ENCODE data around the gene PLEKHG4. TPM values are rescaled to one million over a fixed set of nuclear protein-coding genes. Genes with fewer than 3 reads are reported as not detected.

PLEKHG4 gene
- total and polyA plus RNA-seq, 9 of the 15 experiments (the other 6 are each of a cell fraction or from before 2014, with no cell fraction given), result 3.7 to 36.8 (median 17.9) TPM

DNA sequence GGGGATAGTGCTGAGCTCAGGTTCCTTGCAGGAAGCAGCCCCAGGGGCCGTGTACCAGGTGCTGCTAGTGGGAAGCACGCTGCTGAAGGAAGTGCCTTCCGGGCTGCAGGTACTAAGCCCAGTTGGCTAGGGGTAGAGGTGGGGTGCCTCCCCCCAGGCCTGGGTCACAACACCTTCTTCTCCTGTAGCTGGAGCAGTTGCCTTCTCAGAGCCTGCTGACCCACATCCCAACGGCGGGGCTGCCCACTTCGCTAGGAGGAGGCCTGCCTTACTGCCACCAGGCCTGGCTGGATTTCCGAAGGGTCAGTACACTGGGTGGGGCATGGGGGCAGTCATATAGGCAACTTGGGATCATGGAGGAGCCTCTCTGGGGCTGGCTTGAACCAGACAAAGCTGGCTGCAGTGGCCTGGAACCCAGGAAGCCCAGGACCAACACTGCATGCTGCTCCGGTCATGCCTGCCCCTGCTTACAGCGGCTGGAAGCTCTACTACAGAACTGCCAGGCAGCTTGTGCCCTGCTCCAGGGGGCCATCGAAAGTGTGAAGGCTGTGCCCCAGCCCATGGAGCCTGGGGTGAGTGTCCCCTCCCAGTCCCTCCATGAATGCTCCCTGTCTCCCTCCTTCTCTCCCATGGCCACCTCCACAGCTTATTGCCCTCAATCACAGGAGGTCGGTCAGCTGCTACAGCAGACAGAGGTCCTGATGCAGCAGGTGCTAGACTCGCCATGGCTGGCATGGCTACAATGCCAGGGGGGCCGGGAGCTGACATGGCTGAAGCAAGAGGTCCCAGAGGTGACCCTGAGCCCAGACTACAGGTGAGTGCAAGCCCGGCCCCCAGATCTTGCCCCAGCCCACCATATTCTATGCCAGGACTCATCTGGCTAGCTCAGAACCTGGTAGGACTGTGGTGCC lies 2.5 kb downstream of the PLEKHG4 start:
- peaks cover 30% of the 10 kb centered on the region for H3K79me2 ChIP-seq (ENCODE audit: control insufficient read depth, insufficient read depth, low read length)
- DNase-seq (ENCODE audit: extremely low read depth in 1 of 4, low spot score in 3 of 4) (no peak), FAIRE-seq (no peak), ATAC-seq (no peak)
- no peak overlapping the region for H3K4me3 ChIP-seq
- ChIA-PET CTCF (ENCODE audit: low intra/inter-chr PET ratio) (interaction anchor here (0.6 kb wide), 1 partner anchor 58 kb away, joined by 3 read pairs; no protein-coding TSS in a partner anchor), POLR2A (interaction anchor here (0.6 to 1.1 kb wide), 5 partner anchors 12 to 707 kb away, joined by 3 to 5 read pairs (median 3); no protein-coding TSS in a partner anchor)
- TF ChIP-seq, protein P1, sequence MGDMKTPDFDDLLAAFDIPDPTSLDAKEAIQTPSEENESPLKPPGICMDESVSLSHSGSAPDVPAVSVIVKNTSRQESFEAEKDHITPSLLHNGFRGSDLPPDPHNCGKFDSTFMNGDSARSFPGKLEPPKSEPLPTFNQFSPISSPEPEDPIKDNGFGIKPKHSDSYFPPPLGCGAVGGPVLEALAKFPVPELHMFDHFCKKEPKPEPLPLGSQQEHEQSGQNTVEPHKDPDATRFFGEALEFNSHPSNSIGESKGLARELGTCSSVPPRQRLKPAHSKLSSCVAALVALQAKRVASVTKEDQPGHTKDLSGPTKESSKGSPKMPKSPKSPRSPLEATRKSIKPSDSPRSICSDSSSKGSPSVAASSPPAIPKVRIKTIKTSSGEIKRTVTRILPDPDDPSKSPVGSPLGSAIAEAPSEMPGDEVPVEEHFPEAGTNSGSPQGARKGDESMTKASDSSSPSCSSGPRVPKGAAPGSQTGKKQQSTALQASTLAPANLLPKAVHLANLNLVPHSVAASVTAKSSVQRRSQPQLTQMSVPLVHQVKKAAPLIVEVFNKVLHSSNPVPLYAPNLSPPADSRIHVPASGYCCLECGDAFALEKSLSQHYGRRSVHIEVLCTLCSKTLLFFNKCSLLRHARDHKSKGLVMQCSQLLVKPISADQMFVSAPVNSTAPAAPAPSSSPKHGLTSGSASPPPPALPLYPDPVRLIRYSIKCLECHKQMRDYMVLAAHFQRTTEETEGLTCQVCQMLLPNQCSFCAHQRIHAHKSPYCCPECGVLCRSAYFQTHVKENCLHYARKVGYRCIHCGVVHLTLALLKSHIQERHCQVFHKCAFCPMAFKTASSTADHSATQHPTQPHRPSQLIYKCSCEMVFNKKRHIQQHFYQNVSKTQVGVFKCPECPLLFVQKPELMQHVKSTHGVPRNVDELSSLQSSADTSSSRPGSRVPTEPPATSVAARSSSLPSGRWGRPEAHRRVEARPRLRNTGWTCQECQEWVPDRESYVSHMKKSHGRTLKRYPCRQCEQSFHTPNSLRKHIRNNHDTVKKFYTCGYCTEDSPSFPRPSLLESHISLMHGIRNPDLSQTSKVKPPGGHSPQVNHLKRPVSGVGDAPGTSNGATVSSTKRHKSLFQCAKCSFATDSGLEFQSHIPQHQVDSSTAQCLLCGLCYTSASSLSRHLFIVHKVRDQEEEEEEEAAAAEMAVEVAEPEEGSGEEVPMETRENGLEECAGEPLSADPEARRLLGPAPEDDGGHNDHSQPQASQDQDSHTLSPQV (IDR thresholded peaks at IDR 0.05), result no peak
- TF ChIP-seq GATAD2A (IDR thresholded peaks at IDR 0.05) (no peak), SRSF1 (IDR thresholded peaks at IDR 0.05; ENCODE audit: low read depth, low read length) (no peak), MTF1 (CRISPR knock-in tag; IDR thresholded peaks at IDR 0.05; ENCODE audit: borderline replicate concordance) (no peak), NCOA1 (IDR thresholded peaks at IDR 0.05; ENCODE audit: low read depth) (no peak), TGIF2 (CRISPR knock-in tag; IDR thresholded peaks at IDR 0.05) (no peak), E2F3 (CRISPR knock-in tag; IDR thresholded peaks at IDR 0.05) (no peak), TAL1 (IDR thresholded peaks at IDR 0.05) (no peak), RHOXF2B (CRISPR knock-in tag; conservative IDR thresholded peaks at IDR 0.05) (no peak), NCOR1 (IDR thresholded peaks at IDR 0.05) (no peak)
- TF ChIP-seq, protein P2, sequence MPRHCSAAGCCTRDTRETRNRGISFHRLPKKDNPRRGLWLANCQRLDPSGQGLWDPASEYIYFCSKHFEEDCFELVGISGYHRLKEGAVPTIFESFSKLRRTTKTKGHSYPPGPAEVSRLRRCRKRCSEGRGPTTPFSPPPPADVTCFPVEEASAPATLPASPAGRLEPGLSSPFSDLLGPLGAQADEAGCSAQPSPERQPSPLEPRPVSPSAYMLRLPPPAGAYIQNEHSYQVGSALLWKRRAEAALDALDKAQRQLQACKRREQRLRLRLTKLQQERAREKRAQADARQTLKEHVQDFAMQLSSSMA (CRISPR knock-in tag; IDR thresholded peaks at IDR 0.05), result no peak
- WGBS (ENCODE audit: insufficient coverage, low coverage, missing lambda C conversion rate), result 88% methylated on average over 14 of the region's 14 CpGs
- no TSS peak for BruUV-seq (replicated peaks)
- H3K36me3 ChIP-seq (ENCODE audit: control insufficient read depth, insufficient read depth, low read length), result peaks cover 34% of the 10 kb centered on the region; the same call in 2 of the 3 replicates
- H3K27me3 ChIP-seq (ENCODE audit: control insufficient read depth in 2 of 2, insufficient read depth in 2 of 2, low read length in 2 of 2), result no peaks in the 10 kb centered on the region
- intact Hi-C loops (cut with micrococcal nuclease), result no loop called here
- no peak overlapping the region for H3K27ac ChIP-seq (ENCODE audit: extremely low read depth, low read depth, low read length)
- peaks cover 22 to 53% of the 10 kb centered on the region in 2 experiments for H3K4me1 ChIP-seq (replicated peaks in 1 of 2; ENCODE audit: control insufficient read depth in 2 of 2, insufficient read depth in 2 of 2, low read length in 2 of 2)
- peaks cover 3% of the 10 kb centered on the region for H3K9me1 ChIP-seq (ENCODE audit: control insufficient read depth, insufficient read depth, low read length)
- H2AFZ ChIP-seq (ENCODE audit: low read depth, low read length), result no peak overlapping the region
- H3K9ac ChIP-seq (ENCODE audit: insufficient read depth in 1 of 2, low read depth in 2 of 2, low read length in 2 of 2), result peak overlapping the region in 1 of 2 experiments; percentile 53; a peak in 1 of 4 replicates
- in situ Hi-C loops (cut with MboI), result no loop called here
- no peaks in the 10 kb centered on the region for H4K20me1 ChIP-seq (replicated peaks; ENCODE audit: control insufficient read depth, insufficient read depth, low read length)
- no peaks in the 10 kb centered on the region for H3K9me3 ChIP-seq (replicated peaks; ENCODE audit: control insufficient read depth, insufficient read depth, low read depth, low read length)
- H3K4me2 ChIP-seq (ENCODE audit: insufficient read depth, low read length), result no peak overlapping the region
